Adrenal gland (tissue), 5 donors: Measurements from ENCODE around the gene GRID2IP.
A peak's percentile ranks its signal among the peaks of the same experiment; 100 is the strongest.

Experiments used
- POLR2A ChIP-seq, 2 donors: fragments of 450-650 bp; IDR thresholded peaks; one replicate each; pipeline ENCODE4 v1.6.1; 2017; ENCODE audit warnings: antibody characterized with exemption in 2 of 2, mild to moderate bottlenecking in 2 of 2, moderate library complexity in 1 of 2
- TF ChIP-seq, protein P1 (sequence below), 6 experiments: fragments of 450-650 bp in 4 of 6; fragments of 200-600 bp in 2 of 6; sonication (generic) in 1 of 6; IDR thresholded peaks; 1 replicate in 5 of 6; 2 replicates in 1 of 6; pipeline versions ENCODE4 v1.5.1 to v1.8.0; 2016 to 2021; ENCODE audit warnings: antibody characterized with exemption in 6 of 6, mild to moderate bottlenecking in 2 of 6, moderate library complexity in 1 of 6
- donor health status: DM: no; HTN: no; CAD: no.

DNA sequence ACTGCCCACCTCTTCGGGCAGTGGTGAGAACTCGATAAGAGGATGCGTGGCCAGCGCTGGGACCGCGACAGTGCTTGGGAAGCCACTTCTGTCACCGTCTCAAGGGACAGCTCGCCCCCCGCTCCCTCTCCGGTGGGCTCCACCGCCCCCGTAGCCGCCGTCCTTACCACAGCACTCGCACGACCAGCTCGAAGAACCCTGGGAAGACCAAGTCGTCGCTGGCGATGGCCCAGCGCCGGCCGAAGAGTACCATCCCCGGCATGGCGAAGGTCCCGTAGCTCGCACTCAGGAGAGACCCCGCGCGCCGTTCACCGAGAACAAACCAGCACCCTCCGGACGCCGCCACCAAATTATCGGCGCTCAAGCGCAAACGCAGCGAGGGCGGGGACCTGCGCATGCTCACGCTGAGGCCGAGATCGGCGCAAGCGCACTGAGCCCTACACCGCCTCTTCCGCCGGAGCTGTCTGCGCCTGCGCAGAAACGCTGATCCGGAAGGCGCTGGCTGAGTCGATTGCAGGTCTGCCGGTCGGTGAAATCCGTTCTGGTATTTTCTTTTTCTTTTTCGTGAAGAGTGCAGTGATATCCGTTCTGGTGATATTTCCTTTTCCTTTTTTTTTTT lies 103.6 kb downstream of the GRID2IP start, which contains the start of gene DAGLB:
- peak; percentile 72 to 89 for TF ChIP-seq POLR2A (IDR thresholded peaks at IDR 0.05)
- TF ChIP-seq, protein P1, sequence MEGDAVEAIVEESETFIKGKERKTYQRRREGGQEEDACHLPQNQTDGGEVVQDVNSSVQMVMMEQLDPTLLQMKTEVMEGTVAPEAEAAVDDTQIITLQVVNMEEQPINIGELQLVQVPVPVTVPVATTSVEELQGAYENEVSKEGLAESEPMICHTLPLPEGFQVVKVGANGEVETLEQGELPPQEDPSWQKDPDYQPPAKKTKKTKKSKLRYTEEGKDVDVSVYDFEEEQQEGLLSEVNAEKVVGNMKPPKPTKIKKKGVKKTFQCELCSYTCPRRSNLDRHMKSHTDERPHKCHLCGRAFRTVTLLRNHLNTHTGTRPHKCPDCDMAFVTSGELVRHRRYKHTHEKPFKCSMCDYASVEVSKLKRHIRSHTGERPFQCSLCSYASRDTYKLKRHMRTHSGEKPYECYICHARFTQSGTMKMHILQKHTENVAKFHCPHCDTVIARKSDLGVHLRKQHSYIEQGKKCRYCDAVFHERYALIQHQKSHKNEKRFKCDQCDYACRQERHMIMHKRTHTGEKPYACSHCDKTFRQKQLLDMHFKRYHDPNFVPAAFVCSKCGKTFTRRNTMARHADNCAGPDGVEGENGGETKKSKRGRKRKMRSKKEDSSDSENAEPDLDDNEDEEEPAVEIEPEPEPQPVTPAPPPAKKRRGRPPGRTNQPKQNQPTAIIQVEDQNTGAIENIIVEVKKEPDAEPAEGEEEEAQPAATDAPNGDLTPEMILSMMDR (IDR thresholded peaks at IDR 0.05), result peak in 1 of 6 experiments; percentile 12
